CD4-positive, alpha-beta T cell treated with Interleukin-17A for 4 hours (primary cell): ENCODE measurements around the gene LACRT.

Source experiments
- DNase-seq: peaks from one replicate; pipeline ENCODE4 v3.0.0-alpha.2; 2020; ENCODE audit warnings: mixed read lengths

The LACRT gene

DNA sequence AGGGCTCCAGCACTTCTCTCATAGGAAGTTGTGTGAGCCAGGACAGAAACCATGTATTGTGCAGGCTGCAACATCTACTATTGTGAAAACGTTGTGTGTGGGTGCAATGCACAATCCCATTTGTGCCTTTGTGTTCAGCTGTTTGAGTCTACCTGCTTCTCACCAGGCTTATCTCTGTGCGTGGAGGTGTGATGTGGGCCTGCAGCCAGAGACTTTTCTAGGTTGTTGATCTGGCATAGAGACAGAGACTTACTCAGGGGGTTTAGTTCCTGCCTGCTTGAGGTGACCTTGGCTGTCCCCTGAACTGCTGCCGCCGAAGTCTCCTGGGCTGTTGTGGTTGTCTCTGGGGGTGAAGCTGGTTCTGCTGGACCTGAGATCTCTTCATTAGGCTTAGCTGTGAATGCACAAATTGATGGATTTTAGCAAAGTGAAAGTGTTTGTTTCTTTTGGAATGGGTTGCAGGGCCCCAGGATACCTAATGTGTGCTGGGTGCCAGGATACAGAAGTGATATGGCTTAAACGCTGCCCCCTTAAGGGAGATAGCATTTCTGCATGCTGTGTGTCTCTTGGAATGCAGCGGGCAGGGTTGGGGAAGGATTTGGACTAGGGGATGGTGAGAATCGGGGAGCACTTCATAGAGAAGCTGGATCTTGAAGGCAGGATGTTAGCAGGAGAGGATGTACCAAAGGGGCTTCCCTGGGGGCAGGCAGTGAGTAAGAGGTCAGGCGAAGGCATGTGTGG lies 2.5 kb downstream of the LACRT start:
- no peak for DNase-seq

DNA sequence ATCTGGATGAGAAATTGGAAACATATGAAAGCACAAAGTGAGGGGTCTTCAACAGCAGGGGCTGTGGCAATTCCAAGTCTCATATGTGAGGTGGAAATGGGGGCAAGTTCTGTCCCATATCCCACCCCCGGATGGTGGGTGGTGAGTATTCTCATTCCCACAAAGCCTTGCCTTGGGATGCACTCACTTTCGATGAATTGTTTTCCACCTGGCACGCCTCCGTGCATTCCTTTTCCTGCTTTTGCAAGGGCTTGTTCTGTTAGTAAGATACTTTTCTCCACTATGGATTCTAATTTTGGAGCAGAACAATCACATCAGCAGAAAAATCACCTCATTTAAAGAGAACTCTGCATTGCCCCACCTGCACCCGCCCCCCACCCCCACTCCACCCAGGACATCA lies 3.1 kb downstream of the LACRT start:
- DNase-seq, result no peak

- no peak for DNase-seq
These were observed 4.8 kb downstream of the LACRT start for GRCh38 chr12:54629925-54630324.

- DNase-seq, result no peak
These were observed 6.4 kb downstream of the LACRT start for GRCh38 chr12:54628186-54628846.

DNA sequence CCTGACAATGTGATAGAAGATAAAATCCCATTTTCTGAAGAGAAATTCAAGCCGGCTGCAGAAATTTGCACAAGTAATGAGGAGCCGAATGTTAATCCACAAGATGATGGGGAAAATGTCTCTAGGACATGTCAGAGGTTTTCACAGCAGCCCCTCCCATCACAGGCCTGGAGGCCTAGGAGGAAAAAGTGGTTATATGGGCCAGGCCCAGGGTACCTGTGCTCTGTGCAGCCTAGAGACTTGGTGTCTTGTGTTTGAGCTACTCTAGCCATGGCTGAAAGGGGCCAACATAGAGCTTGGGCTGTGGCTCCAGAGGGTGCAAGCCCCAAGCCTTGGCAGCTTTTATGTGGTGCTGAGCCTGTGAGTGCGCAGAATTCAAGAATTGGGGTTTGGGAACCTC lies 7.4 kb downstream of the LACRT start:
- no peak for DNase-seq

- no peak for DNase-seq
These were observed 9.1 kb downstream of the LACRT start for GRCh38 chr12:54625598-54625997.

DNA sequence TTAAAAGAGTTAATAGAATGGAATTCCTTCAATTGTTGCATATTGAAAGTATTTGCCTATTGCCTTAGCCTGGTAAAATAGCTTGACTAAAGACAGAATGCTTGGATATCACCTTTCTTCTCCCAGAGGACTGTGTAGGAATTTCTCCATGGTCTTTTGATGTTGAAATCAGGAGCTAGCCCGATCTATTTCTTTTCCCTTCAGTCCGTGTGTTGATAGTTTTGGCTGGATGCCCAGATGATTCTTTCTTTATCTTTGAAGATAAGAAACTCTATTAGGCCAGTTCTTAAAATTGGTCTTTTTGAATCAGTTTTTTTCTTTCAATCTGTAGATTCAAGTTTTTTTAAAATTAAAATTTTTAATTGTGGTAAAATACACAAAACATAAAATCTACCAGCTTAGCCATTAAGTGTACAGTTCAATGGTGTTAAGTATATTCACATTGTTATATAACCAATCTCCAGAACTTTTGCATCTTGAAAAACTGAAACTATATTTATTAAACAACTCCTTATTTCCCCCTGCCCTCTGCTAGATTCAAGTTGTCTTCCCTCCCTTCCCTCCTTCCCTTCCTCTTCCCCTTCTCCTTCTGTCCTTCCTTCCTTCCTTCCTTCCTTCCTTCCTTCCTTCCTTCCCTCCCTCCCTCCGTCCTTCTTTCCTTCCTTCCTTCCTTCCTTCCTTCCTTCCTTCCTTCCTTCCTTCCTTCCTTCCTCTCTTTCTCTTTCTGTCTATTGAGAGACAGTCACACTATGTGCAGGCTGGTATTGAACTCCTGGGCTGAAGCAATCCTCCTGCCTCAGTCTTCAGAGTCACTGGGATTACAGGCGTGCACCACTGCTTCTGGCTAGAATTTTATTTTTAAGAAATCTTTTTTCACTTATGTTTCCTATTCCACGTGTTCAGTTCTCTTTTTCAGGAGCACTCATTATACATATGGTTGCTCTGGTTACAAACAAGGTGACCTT lies 10.1 kb downstream of the LACRT start:
- no peak for DNase-seq

- DNase-seq, result no peak
These were observed 12.1 kb downstream of the LACRT start for GRCh38 chr12:54622463-54623183.

DNA sequence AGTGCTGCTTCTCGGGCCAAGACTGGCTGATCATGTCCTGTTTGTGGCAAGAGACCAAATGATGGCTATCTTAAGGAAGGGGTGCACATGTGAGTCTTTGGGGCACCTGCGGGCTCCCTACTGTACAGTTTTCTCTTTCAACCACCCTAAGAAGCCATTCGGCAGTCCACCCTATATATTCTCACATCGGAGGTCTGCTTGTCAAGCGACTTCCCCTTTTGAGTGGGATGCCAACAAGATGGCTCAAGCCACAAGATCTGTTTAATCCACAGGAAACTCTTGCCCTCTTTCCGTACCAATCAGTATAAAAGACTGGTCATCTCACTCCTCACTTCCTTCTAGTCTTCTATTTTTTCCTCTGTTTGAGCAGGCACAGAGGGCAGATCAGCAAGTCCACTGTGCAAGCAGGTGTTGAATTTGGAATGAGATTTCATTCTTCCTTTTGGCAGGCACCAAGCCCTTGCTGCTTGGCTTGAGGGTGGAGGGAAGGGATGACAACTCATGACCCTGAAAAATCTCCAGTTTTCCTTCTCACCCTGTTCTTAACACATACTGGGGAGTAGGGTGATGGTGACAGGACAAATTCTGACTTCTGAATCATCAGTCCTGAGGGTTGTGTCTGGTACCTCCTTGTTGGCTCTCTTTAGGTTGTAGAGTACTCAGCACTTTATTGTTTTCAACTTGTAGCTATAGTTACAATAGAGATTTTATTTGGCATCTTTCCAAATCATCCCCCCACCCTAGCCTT lies 17.6 kb downstream of the LACRT start:
- DNase-seq, result no peak

DNA sequence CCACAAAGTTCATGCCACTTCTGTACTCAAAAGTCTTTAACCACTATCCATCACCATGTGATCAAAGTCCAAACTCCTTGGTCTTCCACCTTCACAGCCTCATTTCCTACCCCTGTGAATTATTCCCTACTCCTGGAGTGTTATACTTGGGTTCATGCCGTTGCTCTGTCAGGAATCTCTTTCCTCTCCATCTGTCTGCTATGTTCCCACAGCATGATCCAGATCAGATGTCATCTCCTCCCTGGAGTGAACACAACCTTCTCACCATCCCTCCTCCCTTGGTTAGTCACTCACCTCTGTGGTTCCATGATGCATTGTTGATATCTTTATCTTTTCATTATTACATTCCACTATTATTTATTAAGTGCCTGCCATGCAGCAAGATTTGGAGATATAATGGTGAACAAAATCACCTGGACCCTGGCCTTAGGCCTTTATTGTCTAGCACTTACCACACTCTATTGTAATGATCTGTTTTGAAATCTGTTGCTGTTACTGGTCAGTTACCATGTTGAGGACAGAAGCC lies 22.4 kb downstream of the LACRT start:
- no peak for DNase-seq

DNA sequence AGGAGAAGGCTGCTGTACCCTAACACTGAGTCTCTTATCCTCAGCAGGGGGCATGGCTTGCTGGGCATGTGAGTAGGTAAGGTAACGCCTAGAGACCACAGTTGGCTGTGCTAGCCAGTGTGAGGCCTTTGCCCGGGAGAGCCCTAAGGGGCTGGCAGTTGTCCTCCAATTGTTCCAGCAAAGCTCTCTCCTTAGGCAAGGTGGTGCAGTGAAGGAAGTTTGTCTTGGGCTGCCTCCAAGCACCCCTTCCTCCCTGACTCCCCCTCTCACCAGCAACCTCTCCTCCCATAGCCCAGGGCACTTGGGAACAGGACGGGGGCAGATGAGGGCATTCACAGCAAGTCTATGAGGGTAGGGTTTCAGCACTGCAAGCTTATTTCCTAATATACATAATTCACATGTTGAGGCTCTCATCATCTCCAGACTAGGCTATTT lies 23.0 kb downstream of the LACRT start:
- no peak for DNase-seq

DNA sequence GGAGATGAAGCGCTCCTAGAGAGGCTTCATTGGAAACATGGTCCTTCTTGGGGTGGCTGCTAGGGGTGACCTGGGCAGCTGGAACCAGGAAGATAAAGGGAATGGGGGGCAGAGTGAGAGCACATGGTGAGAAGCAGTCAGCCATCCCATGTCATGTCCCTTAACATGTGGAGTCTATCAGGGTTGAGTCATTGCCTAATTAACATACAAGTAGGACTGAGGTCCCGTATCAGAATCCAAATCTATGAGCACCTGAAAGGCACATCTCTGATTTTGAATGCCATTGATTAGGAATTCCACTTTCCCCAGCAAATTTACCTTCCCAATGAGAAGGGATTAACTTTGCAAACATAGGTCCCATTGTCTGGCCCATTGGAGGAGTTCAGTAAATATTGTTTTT lies 25.9 kb downstream of the LACRT start:
- no peak for DNase-seq

DNA sequence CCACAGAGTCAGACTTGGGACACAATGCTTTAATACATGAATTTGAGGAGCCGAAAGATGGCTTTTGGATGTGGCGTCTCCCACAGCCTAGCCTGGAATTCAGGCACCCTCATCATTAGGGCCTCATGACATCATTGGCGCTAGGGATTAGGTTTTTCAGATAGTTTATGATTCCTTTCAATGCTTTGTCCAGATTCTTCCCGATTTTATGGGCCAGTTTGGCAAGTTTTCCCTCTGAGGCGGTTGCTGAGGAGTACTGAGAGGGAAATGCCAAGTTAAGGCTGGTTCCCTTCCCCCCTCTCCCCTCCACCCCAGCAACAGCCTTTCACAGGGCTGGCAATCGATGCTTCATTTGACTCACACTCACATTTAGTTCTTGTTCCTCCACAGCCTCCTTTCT lies 26.5 kb downstream of the LACRT start:
- DNase-seq, result no peak

DNA sequence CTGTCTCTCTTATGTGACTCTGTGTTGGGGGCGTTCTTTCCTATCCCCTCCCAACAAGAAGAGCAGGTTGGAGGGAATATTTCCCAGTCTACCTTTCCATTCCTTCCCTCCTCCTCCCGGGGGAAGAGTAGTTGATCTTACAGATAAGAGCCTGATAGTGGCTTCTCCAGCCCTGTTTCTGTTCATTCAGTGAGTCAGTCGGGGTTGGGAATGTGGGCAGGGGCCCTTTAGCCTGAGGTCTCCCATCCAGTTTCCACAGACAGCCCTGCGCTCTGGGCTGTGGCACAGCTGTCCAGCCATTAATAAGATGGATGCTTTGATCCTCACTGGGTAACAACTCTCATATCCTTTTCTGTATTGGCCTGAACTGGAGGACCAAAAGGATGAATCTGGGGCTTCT lies 28.1 kb downstream of the LACRT start:
- DNase-seq, result no peak

DNA sequence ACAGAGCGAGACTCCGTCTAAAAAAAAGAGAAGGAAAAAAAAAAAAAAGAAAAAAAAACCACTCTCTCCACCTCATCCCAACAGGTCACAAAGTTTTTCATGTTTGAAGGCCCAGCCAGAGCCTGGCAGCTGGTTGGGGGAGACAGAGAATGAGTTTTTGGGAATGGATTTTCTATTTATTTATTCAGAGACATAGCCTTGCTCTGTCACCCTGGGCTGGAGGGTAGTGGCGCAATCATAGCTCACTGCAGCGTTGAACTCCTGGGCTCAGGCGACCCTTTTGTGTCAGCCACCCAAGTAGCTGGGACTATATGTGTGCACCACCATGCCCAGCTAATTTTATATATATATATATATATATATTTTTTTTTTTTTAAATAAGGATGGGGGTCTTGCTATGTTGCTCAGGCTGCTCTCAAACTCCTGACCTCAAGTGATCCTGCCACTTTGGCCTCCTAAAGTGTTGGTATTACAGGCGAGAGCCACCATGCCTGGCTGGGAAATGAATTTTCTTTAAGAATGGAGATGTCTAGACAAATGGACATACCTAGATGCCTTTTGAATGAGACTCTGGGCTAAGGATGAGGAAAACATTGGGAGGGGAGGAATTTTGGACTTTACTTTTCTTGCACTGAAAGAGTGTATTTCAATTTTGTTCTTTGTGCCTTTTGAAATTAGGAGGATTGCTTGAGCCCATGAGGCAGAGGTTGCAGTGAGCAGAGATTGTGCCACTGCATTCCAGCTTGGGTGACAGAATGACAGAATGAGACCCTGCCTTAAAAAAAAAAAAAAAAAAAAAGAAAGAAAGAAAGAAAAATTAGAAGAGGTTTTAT lies 29.3 kb downstream of the LACRT start:
- no peak for DNase-seq

- no peak for DNase-seq
These were observed 30.3 kb downstream of the LACRT start for GRCh38 chr12:54604436-54604835.

GRCh38 chr12:54603872-54604271 lies 30.8 kb downstream of the LACRT start:
- DNase-seq, result no peak

DNA sequence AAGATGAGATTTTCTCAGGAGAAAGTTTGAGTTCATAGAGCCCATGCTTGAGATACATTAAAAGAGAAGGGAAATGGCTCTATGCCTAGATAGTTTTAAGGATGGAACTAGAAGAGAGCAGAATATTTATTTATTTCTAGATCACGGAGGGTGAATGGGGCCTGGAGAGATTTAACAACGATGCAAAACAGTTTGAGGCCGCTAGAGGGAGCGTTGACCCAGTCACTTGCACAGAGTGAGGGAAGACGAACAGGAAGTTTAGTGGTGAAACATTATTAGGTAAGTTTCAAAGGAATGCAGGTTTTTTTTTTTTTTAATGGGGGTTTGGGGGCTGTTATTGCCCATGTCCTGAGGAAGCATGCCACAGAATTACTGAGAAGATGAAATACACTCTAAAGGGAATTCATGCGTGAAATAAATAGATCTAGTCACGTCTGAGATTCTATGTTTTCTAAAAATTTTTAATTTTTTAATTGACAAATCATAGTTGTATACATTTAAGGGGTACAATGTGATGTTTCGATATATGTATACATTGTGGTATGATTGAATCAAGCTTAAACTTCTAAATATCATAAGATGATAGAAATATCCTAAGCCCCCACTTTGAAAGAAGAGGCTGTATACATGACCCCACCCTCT lies 31.4 kb downstream of the LACRT start:
- DNase-seq, result peak; percentile 74

- DNase-seq, result no peak
These were observed 32.0 kb downstream of the LACRT start for GRCh38 chr12:54602661-54603060.

DNA sequence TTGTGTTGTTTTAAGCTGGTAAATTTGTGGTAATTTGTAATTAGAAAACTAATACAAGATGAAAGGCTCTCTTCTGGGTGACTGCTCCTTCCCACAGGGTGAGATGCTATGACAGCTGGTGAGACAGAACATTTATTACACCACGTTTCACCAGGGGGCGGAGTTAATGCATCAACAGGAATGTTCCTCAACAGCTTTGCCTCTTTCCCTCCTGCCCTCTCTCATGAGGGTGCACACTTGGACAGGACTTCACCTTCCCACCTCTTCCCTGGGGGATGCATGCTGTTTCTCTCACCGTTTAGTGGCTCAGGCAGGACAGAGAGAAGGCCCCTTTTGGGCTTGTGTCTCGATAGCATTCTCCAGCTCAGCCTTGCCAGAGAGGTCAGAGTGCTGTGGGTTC lies 32.9 kb downstream of the LACRT start:
- no peak for DNase-seq
